ENCODE data around the gene TMEM114.

The TMEM114 gene

GRCh38 chr16:8589900-8590688, at the start of gene TMEM114:
Gene TMEM114 (minus strand): TSS chr16:8590511. CDS start chr16:8589838, 673 bp downstream.
- H2AFZ ChIP-seq (ENCODE audit: low read depth, low read length, severe bottlenecking), result no peak within 1 kb of the TSS
- H3K27ac ChIP-seq (ENCODE audit: low read depth, low read length), result no peak within 1 kb of the TSS
- H3K9me2 ChIP-seq (replicated peaks; ENCODE audit: insufficient read depth, low read length), result no peaks in the 10 kb centered on the region
- no peaks in the 10 kb centered on the region for H3K27me3 ChIP-seq (ENCODE audit: low read length)
- H3K9me3 ChIP-seq (ENCODE audit: insufficient read depth, low read length), result no peaks in the 10 kb centered on the region
- no peak within 1 kb of the TSS for H3K9ac ChIP-seq (ENCODE audit: low read length)
- no peak within 1 kb of the TSS for H3K4me2 ChIP-seq (ENCODE audit: low read depth, low read length, poor library complexity, severe bottlenecking)
- TF ChIP-seq CTCF (IDR thresholded peaks at IDR 0.05; ENCODE audit: insufficient read depth, low read length, poor library complexity, severe bottlenecking), result no peak
- no peak for TF ChIP-seq EZH2phosphoT487 (conservative IDR thresholded peaks at IDR 0.05; ENCODE audit: low read length)
- no peaks in the 10 kb centered on the region for H3K79me2 ChIP-seq (ENCODE audit: insufficient read depth, low read length)
- no peak within 1 kb of the TSS for H3K4me3 ChIP-seq (ENCODE audit: insufficient read depth, low read length, poor library complexity, severe bottlenecking)
- no peaks in the 10 kb centered on the region for H3F3A ChIP-seq (ENCODE audit: insufficient read depth)
- H3K36me3 ChIP-seq (ENCODE audit: low read length), result no peaks in the 10 kb centered on the region
- no peaks in the 10 kb centered on the region for H4K20me1 ChIP-seq (ENCODE audit: low read depth, low read length)

GRCh38 chr16:8639694-8640093, 49.4 kb upstream of the TMEM114 start:
- Histone ChIP-seq H3K4me2 (ENCODE audit: low read depth, low read length, poor library complexity, severe bottlenecking) (no peak overlapping the region), H3F3A (ENCODE audit: insufficient read depth) (no peaks in the 10 kb centered on the region), H3K9ac (ENCODE audit: low read length) (no peak overlapping the region), H3K9me2 (replicated peaks; ENCODE audit: insufficient read depth, low read length) (no peaks in the 10 kb centered on the region), H3K36me3 (ENCODE audit: low read length) (no peaks in the 10 kb centered on the region), H2AFZ (ENCODE audit: low read depth, low read length, severe bottlenecking) (no peak overlapping the region), H3K27me3 (ENCODE audit: low read length) (no peaks in the 10 kb centered on the region), H3K9me3 (ENCODE audit: insufficient read depth, low read length) (no peaks in the 10 kb centered on the region), H3K27ac (ENCODE audit: low read depth, low read length) (no peak overlapping the region), H3K79me2 (ENCODE audit: insufficient read depth, low read length) (no peaks in the 10 kb centered on the region), H4K20me1 (ENCODE audit: low read depth, low read length) (no peaks in the 10 kb centered on the region), H3K4me3 (ENCODE audit: insufficient read depth, low read length, poor library complexity, severe bottlenecking) (no peak overlapping the region)
- TF ChIP-seq EZH2phosphoT487 (conservative IDR thresholded peaks at IDR 0.05; ENCODE audit: low read length) (no peak), CTCF (IDR thresholded peaks at IDR 0.05; ENCODE audit: insufficient read depth, low read length, poor library complexity, severe bottlenecking) (no peak)

- Histone ChIP-seq H3K9me3 (ENCODE audit: insufficient read depth, low read length) (no peaks in the 10 kb centered on the region), H3K36me3 (ENCODE audit: low read length) (no peaks in the 10 kb centered on the region), H3K9me2 (replicated peaks; ENCODE audit: insufficient read depth, low read length) (no peaks in the 10 kb centered on the region), H3K4me2 (ENCODE audit: low read depth, low read length, poor library complexity, severe bottlenecking) (no peak overlapping the region), H3K79me2 (ENCODE audit: insufficient read depth, low read length) (no peaks in the 10 kb centered on the region), H3F3A (ENCODE audit: insufficient read depth) (no peaks in the 10 kb centered on the region), H4K20me1 (ENCODE audit: low read depth, low read length) (no peaks in the 10 kb centered on the region), H3K27ac (ENCODE audit: low read depth, low read length) (no peak overlapping the region), H2AFZ (ENCODE audit: low read depth, low read length, severe bottlenecking) (no peak overlapping the region), H3K27me3 (ENCODE audit: low read length) (no peaks in the 10 kb centered on the region), H3K4me3 (ENCODE audit: insufficient read depth, low read length, poor library complexity, severe bottlenecking) (no peak overlapping the region), H3K9ac (ENCODE audit: low read length) (no peak overlapping the region)
- TF ChIP-seq EZH2phosphoT487 (conservative IDR thresholded peaks at IDR 0.05; ENCODE audit: low read length) (no peak), CTCF (IDR thresholded peaks at IDR 0.05; ENCODE audit: insufficient read depth, low read length, poor library complexity, severe bottlenecking) (peak; percentile 85)
Observed at GRCh38 chr16:8634991-8635736, 44.9 kb upstream of the TMEM114 start.
